Adrenal gland (tissue), 12 donors: Measurements from ENCODE around the gene PRKCA. TPM values are rescaled to one million over a fixed set of nuclear protein-coding genes. Genes with fewer than 3 reads are reported as not detected.
A peak's percentile ranks its signal among the peaks of the same experiment; 100 is the strongest.

ENCODE experiments used
- DNase-seq, 7 donors: peaks; one replicate each; pipeline ENCODE4 v3.0.0-alpha.2; 2019 to 2020
- H3K27ac ChIP-seq, 5 donors: fragments of 200-600 bp; sonication (generic) in 4 of 5; 1 replicate in 3 of 5; 2 replicates in 2 of 5; pipeline versions ENCODE4 v1.5.1 to v1.8.0; 2016 to 2020; ENCODE audit warnings: mild to moderate bottlenecking in 1 of 5
- H3K27me3 ChIP-seq: fragments of 200-600 bp; 2 replicates; pipeline ENCODE4 v1.8.0; 2021
- H3K36me3 ChIP-seq, 2 donors: fragments of 200-600 bp; replicated peaks in 1 of 2; 1 replicate in 1 of 2; 2 replicates in 1 of 2; pipeline versions ENCODE4 v1.5.1 to v1.8.0; 2018 to 2022
- H3K4me1 ChIP-seq, 2 donors: fragments of 200-600 bp; replicated peaks in 1 of 2; 1 replicate in 1 of 2; 2 replicates in 1 of 2; pipeline versions ENCODE4 v1.5.1 to v1.8.0; 2018 to 2021
- H3K4me3 ChIP-seq, 4 donors: fragments of 200-600 bp; sonication (generic) in 3 of 4; one replicate each; pipeline ENCODE4 v1.5.1; 2016 to 2018
- H3K9me3 ChIP-seq, 3 donors: fragments of 200-600 bp; sonication (generic) in 1 of 3; replicated peaks in 1 of 3; 1 replicate in 2 of 3; 2 replicates in 1 of 3; pipeline versions ENCODE4 v1.5.1 to v1.8.0; 2016 to 2021
- CTCF ChIP-seq, 6 experiments: fragments of 450-650 bp in 4 of 6; fragments of 200-600 bp in 2 of 6; sonication (generic) in 1 of 6; IDR thresholded peaks; 1 replicate in 5 of 6; 2 replicates in 1 of 6; pipeline versions ENCODE4 v1.5.1 to v1.8.0; 2016 to 2021; ENCODE audit warnings: antibody characterized with exemption in 6 of 6, mild to moderate bottlenecking in 2 of 6, moderate library complexity in 1 of 6
- POLR2A ChIP-seq, 2 donors: fragments of 450-650 bp; IDR thresholded peaks; one replicate each; pipeline ENCODE4 v1.6.1; 2017; ENCODE audit warnings: antibody characterized with exemption in 2 of 2, mild to moderate bottlenecking in 2 of 2, moderate library complexity in 1 of 2
- WGBS, 4 donors: extraction: QIAGEN DNeasy Blood & Tissue Kit in 2 of 4; methylation state at CpG; one replicate each; pipeline versions ENCODE4 v1.1.5 to v1.1.7; 2013 to 2017; 5-methylcytosine and 5-hydroxymethylcytosine counted together
- intact Hi-C, 2 donors: fragments of 100-400 bp; cut with DNase I; formaldehyde crosslinking; loops; one replicate each; pipeline versions ENCODE4 v1.14.1 to v1.15.0; 2022 to 2023
- polyA plus RNA-seq, 3 donors: library from polyadenylated mRNA; stranded (reverse); fragments of 200-250 nt in 2 of 3; fragments of 350-450 nt in 1 of 3; fragmentation: Illumina TruSeq in 1 of 3; extraction: RNeasy Lipid Tissue Mini Kit (QIAGEN cat#74804) in 1 of 3; gene quantifications; one replicate each; pipeline ENCODE4 v1.2.3, GENCODE V29; 2013 to 2014
- total RNA-seq, 9 donors: library from RNA; depleted of rRNA in 4 of 9; stranded (reverse); fragments of >200 nt in 4 of 9; fragments of 120-200 nt in 1 of 9; fragmentation: NEBNext Ultra II Directional in 1 of 9; extraction: Animal tissue kit (Norgen Biotek cat#: 25700) in 1 of 9; gene quantifications; one replicate each; pipeline versions ENCODE4 v1.1.0 to v1.2.4, GENCODE V29; 2013 to 2023
- donor health status: healthy with polysubstance abuse.
- donor health status: Bipolar disorder and iron deficiency.
- donor health status: DM: yes; HTN: yes; CAD: no.
- donor health status: DM: no; HTN: no; CAD: no.
- donor health status: DM: no; HTN: no; CAD: no.
- donor health status: DM: yes; HTN: yes; CAD: no.

The PRKCA gene
- total and polyA plus RNA-seq, 12 donors = 15.1 to 202 (median 84.1) TPM

- Histone ChIP-seq H3K4me1 (peaks cover 20 to 75% of the 10 kb centered on the region in 2 donors), H3K9me3 (no peaks in the 10 kb centered on the region), H3K27me3 (no peaks in the 10 kb centered on the region), H3K36me3 (no peaks in the 10 kb centered on the region), H3K4me3 (peak overlapping the region in 1 of 4 donors; percentile 15), H3K27ac (peak overlapping the region in 4 of 5 donors; percentile 4 to 73 (median 46))
- DNase-seq = peak in 6 of 7 donors; percentile 36 to 71 (median 53)
- intact Hi-C loops = no loop called here
- WGBS, 4 donors = 25 to 38% (median 34%) methylated on average over 7 of the region's 7 CpGs
- no peak for TF ChIP-seq POLR2A (IDR thresholded peaks at IDR 0.05)
- TF ChIP-seq CTCF (IDR thresholded peaks at IDR 0.05) = no peak
Observed at GRCh38 chr17:66466840-66467367, 164.5 kb downstream of the PRKCA start.

GRCh38 chr17:66467766-66468165 is 165.4 kb downstream of the PRKCA start:
- H3K36me3 ChIP-seq = no peaks in the 10 kb centered on the region
- peaks cover 20 to 74% of the 10 kb centered on the region in 2 donors for H3K4me1 ChIP-seq
- WGBS, 4 donors = 56 to 61% (median 57%) methylated on average over 6 of the region's 6 CpGs
- no peak for TF ChIP-seq POLR2A (IDR thresholded peaks at IDR 0.05)
- TF ChIP-seq CTCF (IDR thresholded peaks at IDR 0.05) = no peak
- H3K27ac ChIP-seq = peak overlapping the region in 4 of 5 donors; percentile 4 to 73 (median 46)
- intact Hi-C loops = no loop called here
- no peaks in the 10 kb centered on the region for H3K27me3 ChIP-seq
- no peak for DNase-seq
- no peaks in the 10 kb centered on the region for H3K9me3 ChIP-seq
- H3K4me3 ChIP-seq = no peak overlapping the region

- Histone ChIP-seq H3K36me3 (no peaks in the 10 kb centered on the region), H3K4me1 (peaks cover 20 to 67% of the 10 kb centered on the region in 2 donors), H3K4me3 (no peak overlapping the region), H3K27ac (peak overlapping the region in 4 of 5 donors; percentile 20 to 73 (median 58)), H3K27me3 (no peaks in the 10 kb centered on the region), H3K9me3 (no peaks in the 10 kb centered on the region)
- TF ChIP-seq POLR2A (IDR thresholded peaks at IDR 0.05) (no peak), CTCF (IDR thresholded peaks at IDR 0.05) (no peak)
- intact Hi-C loops = no loop called here
- DNase-seq = peak in 6 of 7 donors; percentile 24 to 59 (median 44)
- WGBS, 4 donors = 62 to 68% (median 65%) methylated on average over 5 of the region's 5 CpGs
Observed at GRCh38 chr17:66468241-66469087, 166.1 kb downstream of the PRKCA start.

- Histone ChIP-seq H3K4me3 (no peak overlapping the region), H3K4me1 (peaks cover 20 to 66% of the 10 kb centered on the region in 2 donors), H3K9me3 (no peaks in the 10 kb centered on the region), H3K27ac (peak overlapping the region in 4 of 5 donors; percentile 20 to 73 (median 58)), H3K36me3 (no peaks in the 10 kb centered on the region), H3K27me3 (no peaks in the 10 kb centered on the region)
- no peak for DNase-seq
- intact Hi-C loops = no loop called here
- 56 to 94% (median 68%) methylated on average over 3 of the region's 3 CpGs for WGBS, 4 donors
- no peak for TF ChIP-seq POLR2A (IDR thresholded peaks at IDR 0.05)
- TF ChIP-seq CTCF (IDR thresholded peaks at IDR 0.05) = no peak
Observed at GRCh38 chr17:66469088-66469442, 166.7 kb downstream of the PRKCA start.
